Activated T-helper 1 cell treated with anti-CD3 and anti-CD28 coated beads, Interleukin-12 subunit alpha, Interleukin-12 subunit beta, Interleukin-2, Interleukin-4 antibody, amounts not matched to agents 30 ng/mL and 10 ng/mL and 1 ng/mL, durations not matched to agents 14 hours and 24 hours and 36 hours (primary cell): ENCODE results near the gene ZNF408. TPM values are rescaled to one million over a fixed set of nuclear protein-coding genes. Genes with fewer than 3 reads are reported as not detected.
"Not testable (repeated sequence)": the region's sequence is repeated elsewhere in the genome, so short reads cannot be mapped to it uniquely, and the experiment has no call there.

Source experiments
- DNase-seq: peaks from one replicate; pipeline ENCODE4 v3.0.0; 2021; ENCODE audit warnings: low spot score
- H3K27ac Mint-ChIP-seq: one replicate; pipeline ENCODE4 v1.8.0; 2021; ENCODE audit warnings: mild to moderate bottlenecking, mixed read lengths
- H3K27me3 Mint-ChIP-seq: one replicate; pipeline ENCODE4 v1.8.0; 2022; ENCODE audit warnings: mild to moderate bottlenecking, moderate library complexity, mixed read lengths; ENCODE audit not compliant: insufficient read depth
- H3K36me3 Mint-ChIP-seq: one replicate; pipeline ENCODE4 v1.8.0; 2021; ENCODE audit warnings: low read depth, mixed read lengths
- H3K4me1 Mint-ChIP-seq: one replicate; pipeline ENCODE4 v1.8.0; 2021; ENCODE audit warnings: low read depth, mixed read lengths
- H3K4me3 Mint-ChIP-seq: one replicate; pipeline ENCODE4 v1.8.0; 2021; ENCODE audit warnings: mild to moderate bottlenecking, moderate library complexity, mixed read lengths
- H3K9me3 Mint-ChIP-seq: one replicate; pipeline ENCODE4 v1.8.0; 2021; ENCODE audit warnings: mixed read lengths
- intact Hi-C: fragments of 100-400 bp; cut with micrococcal nuclease; formaldehyde crosslinking; loops from one replicate; pipeline ENCODE4 v1.15.1; 2024
- total RNA-seq: library from RNA; stranded (reverse); gene quantifications from 2 replicates; pipeline ENCODE4 v1.2.3, GENCODE V29; 2022

ZNF408 gene
- total RNA-seq, 1 donor from 2014 or later, result 12.9 TPM

- peaks cover 28% of the 10 kb centered on the region for H3K36me3 Mint-ChIP-seq
- intact Hi-C loops, result no loop called here
These were observed 5.3 kb upstream of the ZNF408 start for GRCh38 chr11:46695345-46696211.

GRCh38 chr11:46696212-46696558, 4.6 kb upstream of the ZNF408 start:
- intact Hi-C loops, result no loop called here
- Mint-ChIP-seq H3K9me3 (no peaks in the 10 kb centered on the region), H3K36me3 (peaks cover 25% of the 10 kb centered on the region), H3K27me3 (peaks cover 2% of the 10 kb centered on the region), H3K27ac (no peak overlapping the region), H3K4me3 (no peak overlapping the region), H3K4me1 (peaks cover 26% of the 10 kb centered on the region)
- no peak for DNase-seq

More at GRCh38 chr11:46695345-46696211, 5.3 kb upstream of the ZNF408 start:
- Mint-ChIP-seq H3K4me1 (peaks cover 26% of the 10 kb centered on the region), H3K27ac (no peak overlapping the region), H3K4me3 (no peak overlapping the region), H3K27me3 (peaks cover 1% of the 10 kb centered on the region), H3K9me3 (no peaks in the 10 kb centered on the region)
- DNase-seq, result no peak

- peak overlapping the region; percentile 26 for H3K27ac Mint-ChIP-seq
- intact Hi-C loops, result no loop called here
- peaks cover 35% of the 10 kb centered on the region for H3K4me1 Mint-ChIP-seq
- H3K9me3 Mint-ChIP-seq, result no peaks in the 10 kb centered on the region
- no peak for DNase-seq
- H3K27me3 Mint-ChIP-seq, result peaks cover 2% of the 10 kb centered on the region
- H3K4me3 Mint-ChIP-seq, result no peak overlapping the region
- H3K36me3 Mint-ChIP-seq, result peaks cover 32% of the 10 kb centered on the region
These were observed 3.5 kb upstream of the ZNF408 start for GRCh38 chr11:46697303-46697702.

- no peak for DNase-seq
- H3K27me3 Mint-ChIP-seq, result peaks cover 2% of the 10 kb centered on the region
- peak overlapping the region; percentile 26 for H3K27ac Mint-ChIP-seq
- no peak overlapping the region for H3K4me3 Mint-ChIP-seq
- intact Hi-C loops, result no loop called here
- H3K9me3 Mint-ChIP-seq, result no peaks in the 10 kb centered on the region
- peaks cover 36% of the 10 kb centered on the region for H3K36me3 Mint-ChIP-seq
- peaks cover 40% of the 10 kb centered on the region for H3K4me1 Mint-ChIP-seq
These were observed 3.1 kb upstream of the ZNF408 start for GRCh38 chr11:46697723-46698122.

GRCh38 chr11:46698597-46698996, 2.2 kb upstream of the ZNF408 start:
- H3K36me3 Mint-ChIP-seq, result peaks cover 42% of the 10 kb centered on the region
- peak overlapping the region; percentile 78 for H3K27ac Mint-ChIP-seq
- intact Hi-C loops, result no loop called here
- DNase-seq, result no peak
- H3K27me3 Mint-ChIP-seq, result peaks cover 2% of the 10 kb centered on the region
- no peaks in the 10 kb centered on the region for H3K9me3 Mint-ChIP-seq
- peak overlapping the region; percentile 99 for H3K4me3 Mint-ChIP-seq
- H3K4me1 Mint-ChIP-seq, result peaks cover 48% of the 10 kb centered on the region

GRCh38 chr11:46701078-46701654, 335 bp downstream of the ZNF408 start:
- Mint-ChIP-seq H3K27me3 (peaks cover 2% of the 10 kb centered on the region), H3K36me3 (peaks cover 37% of the 10 kb centered on the region), H3K27ac (peak overlapping the region; percentile 95), H3K4me3 (peak overlapping the region; percentile 99), H3K4me1 (peaks cover 48% of the 10 kb centered on the region), H3K9me3 (no peaks in the 10 kb centered on the region)
- intact Hi-C loops, result loop anchor here (2.0 to 5.0 kb wide), 7 partner anchors 354 to 1066 kb away; partner anchors contain the start of genes ACP2, ARFGAP2, DGKZ and FNBP4
- no peak for DNase-seq

GRCh38 chr11:46705070-46705688, 4.3 kb downstream of the ZNF408 start:
- H3K27me3 Mint-ChIP-seq, result peaks cover 2% of the 10 kb centered on the region
- peaks cover 40% of the 10 kb centered on the region for H3K36me3 Mint-ChIP-seq
- no peak overlapping the region for H3K4me3 Mint-ChIP-seq
- intact Hi-C loops, result no loop called here
- H3K27ac Mint-ChIP-seq, result no peak overlapping the region
- H3K4me1 Mint-ChIP-seq, result peaks cover 28% of the 10 kb centered on the region
- H3K9me3 Mint-ChIP-seq, result no peaks in the 10 kb centered on the region
- no peak for DNase-seq

- intact Hi-C loops, result no loop called here
- no peak overlapping the region for H3K4me3 Mint-ChIP-seq
- peaks cover 32% of the 10 kb centered on the region for H3K36me3 Mint-ChIP-seq
- H3K9me3 Mint-ChIP-seq, result no peaks in the 10 kb centered on the region
- no peaks in the 10 kb centered on the region for H3K27me3 Mint-ChIP-seq
- DNase-seq, result no peak
- peaks cover 15% of the 10 kb centered on the region for H3K4me1 Mint-ChIP-seq
- no peak overlapping the region for H3K27ac Mint-ChIP-seq
These were observed 6.1 kb downstream of the ZNF408 start for GRCh38 chr11:46706886-46707285.

GRCh38 chr11:46709351-46709750, 8.5 kb downstream of the ZNF408 start:
- H3K27ac Mint-ChIP-seq, H3K27me3 Mint-ChIP-seq, H3K4me1 Mint-ChIP-seq, H3K4me3 Mint-ChIP-seq, DNase-seq, H3K9me3 Mint-ChIP-seq, intact Hi-C loops: not testable (repeated sequence)
- H3K36me3 Mint-ChIP-seq, result peaks cover 15% of the 10 kb centered on the region

GRCh38 chr11:46710821-46711269, 10.0 kb downstream of the ZNF408 start:
- DNase-seq, result no peak
- no peak overlapping the region for H3K27ac Mint-ChIP-seq
- H3K27me3 Mint-ChIP-seq, result no peaks in the 10 kb centered on the region
- no peak overlapping the region for H3K4me3 Mint-ChIP-seq
- intact Hi-C loops, result no loop called here
- H3K36me3 Mint-ChIP-seq, result peaks cover 12% of the 10 kb centered on the region
- H3K4me1 Mint-ChIP-seq, result no peaks in the 10 kb centered on the region
- no peaks in the 10 kb centered on the region for H3K9me3 Mint-ChIP-seq

GRCh38 chr11:46711303-46711702, 10.5 kb downstream of the ZNF408 start:
- intact Hi-C loops, result no loop called here
- H3K4me1 Mint-ChIP-seq, result no peaks in the 10 kb centered on the region
- peaks cover 9% of the 10 kb centered on the region for H3K36me3 Mint-ChIP-seq
- no peak overlapping the region for H3K4me3 Mint-ChIP-seq
- no peaks in the 10 kb centered on the region for H3K9me3 Mint-ChIP-seq
- no peak for DNase-seq
- no peak overlapping the region for H3K27ac Mint-ChIP-seq
- H3K27me3 Mint-ChIP-seq, result no peaks in the 10 kb centered on the region

- no peaks in the 10 kb centered on the region for H3K9me3 Mint-ChIP-seq
- intact Hi-C loops, result no loop called here
These were observed 12.2 kb downstream of the ZNF408 start for GRCh38 chr11:46712874-46713576.

GRCh38 chr11:46717825-46718154, 17.0 kb downstream of the ZNF408 start:
- H3K4me3 Mint-ChIP-seq, H3K27me3 Mint-ChIP-seq, H3K9me3 Mint-ChIP-seq, H3K4me1 Mint-ChIP-seq, DNase-seq, H3K36me3 Mint-ChIP-seq, intact Hi-C loops, H3K27ac Mint-ChIP-seq: not testable (repeated sequence)

More at GRCh38 chr11:46712874-46713576, 12.2 kb downstream of the ZNF408 start:
- DNase-seq, result no peak
- Mint-ChIP-seq H3K36me3 (no peaks in the 10 kb centered on the region), H3K4me1 (peaks cover under 1% of the 10 kb centered on the region), H3K4me3 (no peak overlapping the region), H3K27ac (no peak overlapping the region), H3K27me3 (no peaks in the 10 kb centered on the region)
